ENCODE measurements around the gene CIAPIN1.
"Not testable (repeated sequence)": the region's sequence is repeated elsewhere in the genome, so short reads cannot be mapped to it uniquely, and the experiment has no call there.

CIAPIN1 gene

GRCh38 chr16:57476546-57477410, 29.6 kb upstream of the CIAPIN1 start:
- no peak for DNase-seq

DNA sequence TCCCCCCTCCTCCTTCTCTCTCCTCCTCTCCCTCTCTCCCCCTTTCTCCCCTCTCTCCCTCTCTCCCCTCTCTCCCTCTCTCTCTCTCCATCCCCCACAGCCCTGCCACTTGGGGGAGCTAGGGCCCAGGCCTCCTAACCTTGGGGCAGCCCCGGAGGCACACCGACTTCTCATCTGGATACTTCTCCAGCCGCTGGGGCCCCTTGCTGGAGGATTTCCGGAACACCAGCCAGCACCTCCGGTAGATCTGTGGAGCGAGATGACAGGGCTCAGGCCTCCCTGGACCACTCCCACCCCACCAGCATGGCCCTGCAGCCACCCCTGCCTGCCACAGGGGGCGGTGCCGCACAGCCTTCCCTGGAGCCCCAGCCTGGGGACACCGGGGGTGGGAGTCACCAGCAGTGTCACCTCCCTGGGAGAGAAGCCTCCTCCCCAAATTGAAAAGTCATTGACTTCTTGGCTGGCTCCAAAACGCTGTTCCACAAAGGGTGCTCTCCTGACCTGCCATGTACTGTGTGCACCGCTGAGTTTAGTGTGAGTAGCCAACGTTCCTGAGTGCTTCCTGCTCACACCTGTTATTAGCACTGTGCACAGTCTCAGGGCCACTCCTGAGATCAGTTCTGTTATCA, 28.6 kb upstream of the CIAPIN1 start:
- DNase-seq, result peak; percentile 64

DNA sequence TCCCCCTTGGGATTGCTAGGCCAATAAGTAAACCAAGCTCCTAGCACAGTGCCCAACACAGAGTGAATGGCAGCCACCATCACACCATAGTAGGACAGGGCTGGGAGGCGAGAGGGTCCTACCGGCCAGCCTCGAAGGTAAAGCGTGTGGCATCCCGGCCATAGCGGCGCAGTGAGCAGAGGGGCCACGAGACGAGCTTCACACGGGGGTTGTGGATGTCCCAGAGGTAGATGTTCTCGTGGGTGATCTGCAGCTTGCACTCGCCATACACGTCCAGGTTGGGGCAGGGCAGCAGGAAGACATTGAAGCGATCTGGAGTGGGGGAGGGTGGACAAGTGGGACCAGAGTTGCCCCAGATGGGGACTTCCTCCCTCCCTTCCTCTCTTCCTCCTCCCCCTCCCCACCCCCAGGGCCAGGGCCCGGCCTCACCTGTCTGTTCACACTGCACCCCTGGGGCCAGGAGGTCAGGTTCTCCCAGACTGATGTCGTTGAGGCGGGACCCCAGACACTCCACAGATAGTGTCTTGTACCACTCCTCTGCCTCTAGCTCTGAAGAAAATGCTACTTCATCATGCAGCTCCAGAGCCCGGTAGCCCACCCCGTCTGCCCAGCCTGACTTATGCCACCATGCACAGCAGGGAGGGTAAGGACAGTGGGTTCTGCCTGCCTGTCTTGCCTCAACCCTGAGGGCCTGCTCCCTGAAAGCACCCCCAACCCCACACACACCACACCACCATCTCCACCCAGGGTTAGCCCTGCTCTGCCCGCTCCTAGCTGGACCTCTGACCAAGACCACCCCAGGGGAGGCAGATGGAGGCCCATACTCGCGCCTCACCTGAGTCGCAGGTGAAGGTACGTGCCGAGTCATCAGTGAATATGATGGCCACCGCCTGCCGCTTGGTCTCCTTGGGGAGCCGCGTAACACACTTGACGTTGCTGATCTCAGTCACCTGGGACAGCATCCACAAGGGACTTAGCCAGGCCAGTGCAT, 27.8 kb upstream of the CIAPIN1 start:
- no peak for DNase-seq

DNA sequence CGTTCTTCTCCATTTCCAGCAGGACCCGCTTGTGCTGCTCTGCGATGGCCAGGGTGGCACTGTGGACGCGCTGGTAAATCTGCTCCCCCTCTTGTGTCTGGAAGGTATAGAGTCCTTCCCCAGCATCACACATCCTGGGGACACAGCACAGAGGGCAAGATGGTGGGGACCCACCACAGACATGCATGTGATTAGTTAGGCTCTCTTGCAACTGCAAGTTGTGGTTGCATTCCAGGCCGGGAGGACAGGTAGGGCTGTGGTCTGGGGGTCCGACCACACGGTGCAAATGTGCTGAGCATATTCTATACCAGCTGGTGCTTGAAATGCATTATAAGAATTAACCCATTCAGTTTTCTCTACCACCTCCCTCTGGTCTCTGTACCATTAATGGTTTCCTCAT, 26.7 kb upstream of the CIAPIN1 start:
- no peak for DNase-seq

- no peak for DNase-seq
Observed at GRCh38 chr16:57473176-57473840, 26.1 kb upstream of the CIAPIN1 start.

- no peak for DNase-seq
Observed at GRCh38 chr16:57472665-57473060, 25.5 kb upstream of the CIAPIN1 start.

DNA sequence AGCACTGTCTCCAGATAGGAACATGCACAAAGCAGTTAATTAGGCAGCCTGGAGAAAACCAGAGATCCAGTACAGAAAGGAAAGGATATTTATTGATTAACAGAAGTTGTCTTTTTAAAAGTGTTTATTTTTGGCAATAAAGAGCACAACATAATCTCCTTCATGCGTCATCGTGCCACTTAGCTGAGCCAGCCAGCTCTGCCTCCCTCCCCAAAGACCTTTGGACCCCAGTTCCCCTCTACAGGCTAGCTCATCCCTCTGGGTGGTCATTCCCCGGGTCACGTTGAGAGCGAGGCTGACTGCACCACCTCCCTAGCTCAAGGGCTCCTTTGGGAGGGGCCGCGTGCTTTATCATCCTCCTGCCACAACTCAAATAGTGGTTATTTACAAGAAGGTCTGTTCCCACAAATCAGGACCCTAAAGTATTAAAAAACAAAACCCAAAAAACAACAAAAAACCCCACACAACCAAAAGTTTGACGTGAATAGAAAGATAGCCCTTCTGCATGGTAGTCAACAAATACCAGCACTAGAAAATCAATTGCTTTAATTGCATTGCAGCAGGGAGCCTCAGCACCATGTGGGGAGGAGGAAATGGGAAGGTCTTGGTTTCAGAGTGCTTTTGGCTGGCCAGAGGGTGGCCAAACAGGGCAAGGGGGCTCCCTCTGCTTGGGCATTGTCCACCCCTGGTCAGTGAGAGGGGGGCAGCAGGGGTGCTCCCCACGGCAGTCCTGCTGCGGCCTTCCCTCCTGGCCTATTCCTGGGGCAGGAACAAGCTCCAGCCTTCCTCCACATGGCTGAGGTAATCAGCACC, 24.9 kb upstream of the CIAPIN1 start:
- DNase-seq, result no peak

- no peak for DNase-seq
Observed at GRCh38 chr16:57471209-57471608, 24.0 kb upstream of the CIAPIN1 start.

GRCh38 chr16:57470711-57471110, 23.5 kb upstream of the CIAPIN1 start:
- DNase-seq, result no peak

GRCh38 chr16:57469917-57470470, 22.8 kb upstream of the CIAPIN1 start:
- DNase-seq, result no peak

DNA sequence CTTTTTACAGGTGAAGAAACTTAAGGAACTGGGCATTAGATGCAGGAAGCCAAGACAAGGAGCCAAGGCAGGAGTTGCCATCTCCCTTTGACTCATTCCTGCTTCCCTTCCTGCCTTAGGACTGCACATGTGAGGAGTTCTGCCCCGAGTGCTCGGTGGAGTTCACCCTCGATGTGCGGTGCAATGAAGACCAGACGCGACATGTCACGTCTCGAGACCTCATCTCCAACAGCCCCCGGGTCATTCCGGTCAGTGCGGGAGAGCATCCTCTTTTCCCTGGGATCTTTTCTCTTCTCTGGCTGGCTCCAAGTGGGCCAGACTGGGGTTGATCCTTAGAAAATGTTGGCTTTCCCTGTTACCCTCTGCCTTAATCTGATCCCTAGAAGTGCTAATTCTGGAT, 21.9 kb upstream of the CIAPIN1 start:
- DNase-seq, result no peak

GRCh38 chr16:57468346-57468745, 21.2 kb upstream of the CIAPIN1 start:
- DNase-seq, result no peak

- DNase-seq, result no peak
Observed at GRCh38 chr16:57464523-57464922, 17.3 kb upstream of the CIAPIN1 start.

GRCh38 chr16:57462978-57463362, 15.8 kb upstream of the CIAPIN1 start:
- no peak for DNase-seq

DNA sequence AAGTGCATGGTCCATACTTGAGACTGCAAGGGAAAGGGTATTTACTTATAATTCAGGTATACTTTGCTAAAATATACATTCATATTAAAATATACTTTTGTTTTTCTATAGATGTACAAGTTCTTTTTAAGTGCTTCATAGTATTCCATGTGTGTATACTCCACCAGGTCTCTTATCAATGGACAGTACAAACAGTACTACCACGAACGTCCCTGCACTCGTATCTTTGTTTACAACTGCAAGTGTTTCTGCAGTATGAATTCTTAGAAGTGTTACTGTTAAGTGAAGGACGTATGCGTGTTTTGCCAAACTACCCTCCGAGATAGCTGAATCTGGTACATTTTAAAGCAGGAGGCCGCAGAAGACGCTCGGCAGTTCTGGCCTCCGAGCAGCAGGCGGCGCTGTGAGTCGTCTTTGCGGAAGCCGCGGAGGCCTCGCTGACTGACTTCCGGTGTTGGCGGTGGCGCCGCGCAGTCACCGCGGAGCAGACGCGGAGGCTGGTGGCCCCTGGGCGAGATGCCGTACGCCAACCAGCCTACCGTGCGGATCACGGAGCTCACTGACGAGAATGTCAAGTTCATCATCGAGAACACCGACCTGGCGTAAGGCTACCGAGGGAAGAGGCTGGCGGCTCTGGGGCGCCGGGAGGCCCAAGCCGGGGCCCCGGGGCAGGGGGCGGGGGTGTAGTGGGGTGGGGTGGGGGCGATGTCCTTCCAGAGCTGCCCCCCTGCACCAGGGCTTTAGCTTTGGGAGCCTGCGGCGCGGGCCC, 15.2 kb upstream of the CIAPIN1 start, which contains the start of gene POLR2C:
Gene POLR2C (plus strand): TSS at position 471 of the 769 bp plus-strand sequence. CDS start 46 bp downstream, at position 517.
- DNase-seq, result peak; percentile 87

DNA sequence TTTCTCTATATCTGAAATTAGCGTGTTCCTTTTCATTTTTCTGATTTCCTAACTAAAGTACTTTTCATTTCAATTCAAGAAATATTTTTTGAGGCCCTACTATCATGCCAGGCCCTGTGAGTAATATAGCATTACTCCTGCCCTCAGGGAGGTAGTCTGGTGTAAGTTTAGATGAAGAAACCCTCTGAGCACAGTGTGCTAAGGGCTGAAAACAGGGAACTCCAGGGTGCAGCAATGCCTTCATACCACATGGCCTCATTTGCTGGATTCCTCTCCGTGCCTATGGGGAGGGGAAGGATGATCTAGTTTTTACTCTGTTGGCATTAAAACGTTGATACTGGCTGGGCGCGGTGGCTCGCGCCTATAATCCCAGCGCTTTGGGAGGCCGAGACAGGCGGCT, 4.8 kb upstream of the CIAPIN1 start:
- no peak for DNase-seq

DNA sequence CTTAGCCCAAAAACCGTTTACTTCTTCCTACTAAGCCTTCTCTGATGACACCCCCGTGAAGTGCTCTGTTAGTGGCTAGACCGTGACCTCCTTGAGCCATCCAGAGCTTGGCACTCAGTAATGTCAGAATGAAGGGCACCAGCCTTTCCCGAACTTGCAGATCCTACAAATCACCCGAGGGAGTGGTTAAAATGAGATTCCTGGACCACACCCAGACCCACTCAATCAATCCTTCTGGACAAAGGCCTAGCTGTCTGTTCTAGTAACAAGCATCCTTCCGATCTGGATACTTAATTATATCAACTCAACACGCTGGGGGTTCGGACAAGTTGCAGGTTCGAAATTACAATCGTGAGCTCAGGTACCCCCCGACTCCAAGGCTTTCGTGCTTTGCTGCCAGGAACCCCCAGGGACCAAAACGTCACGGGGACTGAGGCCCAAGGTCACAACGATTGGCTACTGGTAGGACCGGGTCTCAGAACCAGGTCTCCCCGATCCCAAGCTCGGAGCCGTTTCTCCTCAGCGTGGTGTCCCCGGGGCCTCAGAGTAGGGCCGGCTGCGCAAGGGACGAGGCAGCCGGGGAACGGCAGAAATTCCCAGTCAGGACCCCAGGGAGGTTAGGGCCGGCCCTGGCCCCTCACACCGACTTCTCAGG, 527 bp downstream of the CIAPIN1 start:
- peak; percentile 37 for DNase-seq

GRCh38 chr16:57445510-57445909, 1.7 kb downstream of the CIAPIN1 start:
- no peak for DNase-seq

GRCh38 chr16:57444711-57445110, 2.5 kb downstream of the CIAPIN1 start:
- DNase-seq, result no peak

DNA sequence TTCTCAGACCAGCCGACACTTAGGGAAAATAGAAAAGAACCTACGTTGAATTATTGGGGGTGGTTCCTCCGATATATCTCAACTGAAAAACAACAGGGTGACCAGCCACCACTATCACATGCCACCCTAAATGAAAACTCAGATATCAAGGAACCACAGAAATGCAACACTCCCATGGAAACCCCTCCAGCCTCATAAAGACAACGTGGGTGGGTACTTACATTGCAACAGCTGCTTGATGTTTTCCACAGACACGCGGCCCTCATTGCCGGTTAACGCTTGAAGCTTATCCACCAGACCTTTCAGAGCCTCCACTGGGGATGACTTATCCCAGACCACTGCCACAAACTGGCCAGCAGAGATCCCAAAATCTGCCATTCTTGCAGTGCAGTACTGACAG, 6.6 kb downstream of the CIAPIN1 start:
- not testable (repeated sequence) for DNase-seq
